K562 (cell line): ENCODE results near the gene ORAI1. TPM values are rescaled to one million over a fixed set of nuclear protein-coding genes. Genes with fewer than 3 reads are reported as not detected.
A peak's percentile ranks its signal among the peaks of the same experiment; 100 is the strongest.

Source experiments
- ATAC-seq: fragments of 200-7000 bp; cut with Tn5 transposase; 3 replicates; pipeline ENCODE4 v1.9.1; 2020; ENCODE audit warnings: moderate library complexity
- BruUV-seq: library from RNA; stranded (reverse); fragments of 400-500 nt; replicated peaks from 2 replicates; lab custom pipeline; 2021; lab: Mats Ljungman, UMichigan
- CTCF ChIA-PET: fragments of 300-600 bp; formaldehyde crosslinking; extraction: SDS; loops from one replicate; lab custom pipeline; 2021; ENCODE audit warnings: low intra/inter-chr PET ratio; lab: Yijun Ruan, JAX
- POLR2A ChIA-PET: fragments of 300-600, 350-650 bp; sonication (Branson Sonifier 250); formaldehyde crosslinking; extraction: SDS; loops from one replicate; lab custom pipeline; 2021; ENCODE audit warnings: antibody characterized with exemption, inconsistent platforms; lab: Yijun Ruan, JAX
- DNase-seq, 4 experiments: peaks; one replicate each; pipeline versions ENCODE4 v3.0.0 to v3.0.0-alpha.2; 2011 to 2018; ENCODE audit warnings: low spot score in 3 of 4, mixed read lengths in 3 of 4; ENCODE audit errors: extremely low read depth in 1 of 4
- FAIRE-seq: peaks from 2 replicates; lab custom pipeline; 2011; peaks lifted over from hg19 to GRCh38; lab: Jason Lieb, UNC
- H2AFZ ChIP-seq: 2 replicates; pipeline ENCODE4 v1.6.0; 2011; ENCODE audit warnings: low read depth, low read length, control low read depth, inconsistent platforms
- H3K27ac ChIP-seq: fragments of 200-600 bp; 3 replicates; pipeline ENCODE4 v1.8.0; 2011; ENCODE audit warnings: low read depth, mild to moderate bottlenecking, control low read depth, inconsistent platforms, low read length, moderate library complexity, mixed read lengths; ENCODE audit errors: extremely low read depth
- H3K27me3 ChIP-seq, 2 experiments: fragments of 300-600 bp in 1 of 2; 2 replicates in 1 of 2; 3 replicates in 1 of 2; pipeline versions ENCODE4 v1.6.0 to v1.8.0; 2011; ENCODE audit warnings: inconsistent platforms in 2 of 2, low read length in 2 of 2, mild to moderate bottlenecking in 1 of 2, mixed read lengths in 1 of 2, moderate library complexity in 1 of 2; ENCODE audit not compliant: control insufficient read depth in 2 of 2, insufficient read depth in 2 of 2
- H3K36me3 ChIP-seq: fragments of 300-600 bp; 3 replicates; pipeline ENCODE4 v1.8.0; 2011; ENCODE audit warnings: mild to moderate bottlenecking, low read length, inconsistent platforms; ENCODE audit not compliant: control insufficient read depth, insufficient read depth
- H3K4me1 ChIP-seq, 2 experiments: fragments of 200-600 bp in 1 of 2; replicated peaks in 1 of 2; 2 replicates in 1 of 2; 3 replicates in 1 of 2; pipeline versions ENCODE4 v1.5.1 to v1.8.0; 2011; ENCODE audit warnings: inconsistent platforms in 2 of 2, low read length in 2 of 2, mild to moderate bottlenecking in 1 of 2, mixed read lengths in 1 of 2, moderate library complexity in 1 of 2; ENCODE audit not compliant: control insufficient read depth in 2 of 2, insufficient read depth in 2 of 2
- H3K4me2 ChIP-seq: 2 replicates; pipeline ENCODE4 v1.6.1; 2011; ENCODE audit warnings: low read length, control low read depth, inconsistent platforms, mixed read lengths; ENCODE audit not compliant: insufficient read depth
- H3K4me3 ChIP-seq: fragments of 200-600 bp; sonication (generic), shearing (Covaris generic); 2 replicates; pipeline ENCODE4 v1.5.1; 2016; ENCODE audit warnings: control low read depth, inconsistent platforms
- H3K79me2 ChIP-seq: fragments of 200-600 bp; 3 replicates; pipeline ENCODE4 v1.8.0; 2011; ENCODE audit warnings: low read length, inconsistent platforms; ENCODE audit not compliant: control insufficient read depth, insufficient read depth
- H3K9ac ChIP-seq, 2 experiments: 2 replicates each; pipeline versions ENCODE4 v1.6.0 to v1.6.1; 2011; ENCODE audit warnings: low read depth in 2 of 2, low read length in 2 of 2, control low read depth in 1 of 2, inconsistent platforms in 1 of 2, mild to moderate bottlenecking in 1 of 2, mixed read lengths in 1 of 2; ENCODE audit not compliant: insufficient read depth in 1 of 2
- H3K9me1 ChIP-seq: one replicate; pipeline ENCODE4 v1.6.0; 2011; ENCODE audit warnings: inconsistent platforms, mild to moderate bottlenecking, low read length, moderate library complexity; ENCODE audit not compliant: control insufficient read depth, insufficient read depth
- H3K9me3 ChIP-seq: replicated peaks from 2 replicates; pipeline ENCODE4 v1.5.1; 2011; ENCODE audit warnings: low read depth, low read length, inconsistent platforms; ENCODE audit not compliant: control insufficient read depth, insufficient read depth
- H4K20me1 ChIP-seq: replicated peaks from 2 replicates; pipeline ENCODE4 v1.6.1; 2011; ENCODE audit warnings: low read length, inconsistent platforms, mixed read lengths; ENCODE audit not compliant: control insufficient read depth, insufficient read depth
- BCOR ChIP-seq: fragments of 450-650 bp; IDR thresholded peaks from 2 replicates; pipeline ENCODE4 v1.6.1; 2016
- DPF2 ChIP-seq: fragments of 450-650 bp; IDR thresholded peaks from 2 replicates; pipeline ENCODE4 v1.6.1; 2016
- FOS ChIP-seq: IDR thresholded peaks from 3 replicates; pipeline ENCODE4 v1.6.1; 2011; ENCODE audit not compliant: insufficient read length; ENCODE audit errors: extremely low read depth
- HCFC1 ChIP-seq: IDR thresholded peaks from 2 replicates; pipeline ENCODE4 v1.6.1; 2012; ENCODE audit warnings: low read depth, low read length, improper control_type of control experiment
- NFATC3 ChIP-seq: fragments of 450-650 bp; IDR thresholded peaks from 2 replicates; pipeline ENCODE4 v1.6.1; 2017; ENCODE audit warnings: mild to moderate bottlenecking
- NFE2L1 ChIP-seq: fragments of 450-650 bp; IDR thresholded peaks from 2 replicates; pipeline ENCODE4 v1.6.1; 2016; ENCODE audit warnings: missing genetic modification characterization, low read depth, mild to moderate bottlenecking, missing compliant biosample characterization, moderate library complexity, borderline replicate concordance
- NFIX ChIP-seq: fragments of 250-450 bp; sonication (Bioruptor Pico); IDR thresholded peaks from 2 replicates; pipeline ENCODE4 v1.4.0; 2020; ENCODE audit warnings: low read depth, mild to moderate bottlenecking, moderate library complexity
- RBM25 ChIP-seq: fragments of 200-400 bp; formaldehyde crosslinking; IDR thresholded peaks from 2 replicates; pipeline ENCODE4 v1.6.1; 2018; ENCODE audit warnings: low read length, low read depth, moderate library complexity; ENCODE audit not compliant: severe bottlenecking
- SP1 ChIP-seq: sonication (generic); formaldehyde crosslinking; IDR thresholded peaks from 2 replicates; pipeline ENCODE4 v1.8.1; 2022; ENCODE audit warnings: mild to moderate bottlenecking, missing genetic modification reagents
- TRIM28 ChIP-seq: fragments of 450-650 bp; IDR thresholded peaks from 2 replicates; pipeline ENCODE4 v1.6.1; 2017
- VEZF1 ChIP-seq: fragments of 200-800 bp; sonication (Bioruptor generic); IDR thresholded peaks from 2 replicates; pipeline ENCODE4 v1.6.1; 2017; ENCODE audit warnings: missing genetic modification characterization, missing compliant biosample characterization
- ZFP1 ChIP-seq: fragments of 450-650 bp; formaldehyde crosslinking; IDR thresholded peaks from 2 replicates; pipeline ENCODE4 v1.4.0; 2020; ENCODE audit warnings: mild to moderate bottlenecking, mixed read lengths
- ZNF445 ChIP-seq: fragments of 250-450 bp; sonication (Bioruptor Pico); IDR thresholded peaks from 2 replicates; pipeline ENCODE4 v1.4.0; 2020; ENCODE audit warnings: low read depth, mild to moderate bottlenecking, moderate library complexity
- ZNF586 ChIP-seq: fragments of 450-650 bp; formaldehyde crosslinking; conservative IDR thresholded peaks from 2 replicates; pipeline ENCODE4 v1.4.0; 2020; ENCODE audit warnings: mild to moderate bottlenecking, moderate library complexity
- WGBS: fragments of 100-300 bp; shearing (Covaris generic); methylation state at CpG from one replicate; pipeline ENCODE4 v1.1.6; 2016; ENCODE audit warnings: low coverage, mixed read lengths; ENCODE audit not compliant: insufficient coverage; ENCODE audit errors: missing lambda C conversion rate; 5-methylcytosine and 5-hydroxymethylcytosine counted together
- in situ Hi-C: fragments of 300-500 bp; cut with MboI; formaldehyde crosslinking; loops from 4 replicates; pipeline ENCODE4 v1.15.0; 2018; ENCODE audit warnings: inconsistent platforms, mixed read lengths
- intact Hi-C: fragments of 100-400 bp; cut with micrococcal nuclease; formaldehyde crosslinking; loops from 2 replicates; pipeline ENCODE4 v1.14.2; 2022
- polyA plus RNA-seq, 8 experiments: library from polyadenylated mRNA; depleted of rRNA in 4 of 8; stranded (reverse) in 5 of 8; unstranded in 3 of 8; fragments of >200 nt; fragmentation: Nextera tagmentation in 2 of 8; fragmentation: Illumina TruSeq in 1 of 8; extraction: Ambion mirVana in 2 of 8; extraction: Trizol in 1 of 8; gene quantifications; 2 replicates each; pipeline versions ENCODE4 v1.2.1 to v1.2.3, GENCODE V29; 2011 to 2014; ENCODE audit warnings: inconsistent platforms in 1 of 8, missing spikeins in 1 of 8
- total RNA-seq, 7 experiments: library from RNA; depleted of rRNA in 6 of 7; stranded (reverse); fragments of >200 nt in 6 of 7; fragmentation: Illumina TruSeq in 2 of 7; extraction: Trizol in 2 of 7; gene quantifications; 2 replicates each; pipeline versions ENCODE4 v1.2.1 to v1.2.3, GENCODE V29; 2011 to 2021; ENCODE audit warnings: low replicate concordance in 1 of 7
- TF ChIP-seq, protein P1 (sequence below): fragments of 450-650 bp; formaldehyde crosslinking; IDR thresholded peaks from 2 replicates; pipeline ENCODE4 v1.4.0; 2020; ENCODE audit warnings: mild to moderate bottlenecking, mixed read lengths
- TF ChIP-seq, protein P2 (sequence below), 2 experiments: fragments of 450-650 bp; IDR thresholded peaks; 2 replicates each; pipeline ENCODE4 v1.6.1; 2016

The ORAI1 gene
- total and polyA plus RNA-seq, 9 of the 15 experiments (the other 6 are each of a cell fraction or from before 2014, with no cell fraction given), result 2.6 to 23.8 (median 9.3) TPM

- peak overlapping the region; percentile 90 for H3K4me3 ChIP-seq
- peaks cover 8% of the 10 kb centered on the region for H4K20me1 ChIP-seq
- POLR2A ChIA-PET, result interaction anchor here (1.0 to 2.0 kb wide), 2 partner anchors 28 to 76 kb away, joined by 3 to 7 read pairs; no protein-coding TSS in a partner anchor
- H3K9me1 ChIP-seq, result no peaks in the 10 kb centered on the region
- CTCF ChIA-PET, result interaction anchor here (0.6 kb wide), 1 partner anchor 162 kb away, joined by 3 read pairs; no protein-coding TSS in a partner anchor
- BruUV-seq, result no TSS peak
- no peaks in the 10 kb centered on the region for H3K27me3 ChIP-seq
- no peak for TF ChIP-seq ZNF586 (CRISPR knock-in tag)
- TF ChIP-seq HCFC1, result no peak
- TF ChIP-seq FOS, result no peak
- TF ChIP-seq TRIM28, result no peak
- TF ChIP-seq NFIX (CRISPR knock-in tag), result peak; percentile 8; the same call in 1 of the 2 replicates
- TF ChIP-seq VEZF1 (CRISPR knock-in tag), result 0 out of 2 replicates have a peak, but pooled peaks have one; percentile 3
- no peak for TF ChIP-seq ZFP1 (CRISPR knock-in tag)
- peak; percentile 38; the same call in 1 of the 2 replicates for TF ChIP-seq SP1
- TF ChIP-seq ZNF445 (CRISPR knock-in tag), result no peak
- no peak for TF ChIP-seq DPF2
- TF ChIP-seq, protein P1, sequence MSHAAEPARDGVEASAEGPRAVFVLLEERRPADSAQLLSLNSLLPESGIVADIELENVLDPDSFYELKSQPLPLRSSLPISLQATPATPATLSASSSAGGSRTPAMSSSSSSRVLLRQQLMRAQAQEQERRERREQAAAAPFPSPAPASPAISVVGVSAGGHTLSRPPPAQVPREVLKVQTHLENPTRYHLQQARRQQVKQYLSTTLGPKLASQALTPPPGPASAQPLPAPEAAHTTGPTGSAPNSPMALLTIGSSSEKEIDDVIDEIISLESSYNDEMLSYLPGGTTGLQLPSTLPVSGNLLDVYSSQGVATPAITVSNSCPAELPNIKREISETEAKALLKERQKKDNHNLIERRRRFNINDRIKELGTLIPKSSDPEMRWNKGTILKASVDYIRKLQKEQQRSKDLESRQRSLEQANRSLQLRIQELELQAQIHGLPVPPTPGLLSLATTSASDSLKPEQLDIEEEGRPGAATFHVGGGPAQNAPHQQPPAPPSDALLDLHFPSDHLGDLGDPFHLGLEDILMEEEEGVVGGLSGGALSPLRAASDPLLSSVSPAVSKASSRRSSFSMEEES, result no peak
- no peak for TF ChIP-seq NFATC3
- TF ChIP-seq RBM25, result peak; percentile 44
- TF ChIP-seq, protein P2, sequence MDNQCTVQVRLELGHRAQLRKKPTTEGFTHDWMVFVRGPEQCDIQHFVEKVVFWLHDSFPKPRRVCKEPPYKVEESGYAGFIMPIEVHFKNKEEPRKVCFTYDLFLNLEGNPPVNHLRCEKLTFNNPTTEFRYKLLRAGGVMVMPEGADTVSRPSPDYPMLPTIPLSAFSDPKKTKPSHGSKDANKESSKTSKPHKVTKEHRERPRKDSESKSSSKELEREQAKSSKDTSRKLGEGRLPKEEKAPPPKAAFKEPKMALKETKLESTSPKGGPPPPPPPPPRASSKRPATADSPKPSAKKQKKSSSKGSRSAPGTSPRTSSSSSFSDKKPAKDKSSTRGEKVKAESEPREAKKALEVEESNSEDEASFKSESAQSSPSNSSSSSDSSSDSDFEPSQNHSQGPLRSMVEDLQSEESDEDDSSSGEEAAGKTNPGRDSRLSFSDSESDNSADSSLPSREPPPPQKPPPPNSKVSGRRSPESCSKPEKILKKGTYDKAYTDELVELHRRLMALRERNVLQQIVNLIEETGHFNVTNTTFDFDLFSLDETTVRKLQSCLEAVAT (IDR thresholded peaks at IDR 0.05), result no peak
- no peak for TF ChIP-seq NFE2L1 (tag)
- peak; percentile 29; the same call in 1 of the 2 replicates for TF ChIP-seq BCOR
- H3K27ac ChIP-seq, result peak overlapping the region; percentile 42; the same call in 1 of the 3 replicates
- peak overlapping the region in 1 of 2 experiments; percentile 73; a peak in 3 of 4 replicates for H3K9ac ChIP-seq
- no peaks in the 10 kb centered on the region for H3K9me3 ChIP-seq
- ATAC-seq (no peak), FAIRE-seq (no peak), DNase-seq (peak in 1 of 4 experiments; percentile 5)
- peaks cover 51 to 52% of the 10 kb centered on the region in 2 experiments for H3K4me1 ChIP-seq
- intact Hi-C loops (loop anchor here (5.0 kb wide), 1 partner anchor 34 kb away; no protein-coding TSS in a partner anchor), in situ Hi-C loops (no loop called here)
- peaks cover 17% of the 10 kb centered on the region; the same call in 1 of the 3 replicates for H3K36me3 ChIP-seq
- peaks cover 60% of the 10 kb centered on the region for H3K79me2 ChIP-seq
- no peak overlapping the region for H2AFZ ChIP-seq
- 71% methylated on average over 5 of the region's 5 CpGs for WGBS
- H3K4me2 ChIP-seq, result peak overlapping the region; percentile 88
Measured at GRCh38 chr12:121628536-121628935, 2.2 kb downstream of the ORAI1 start.
